Lung (tissue), 12 donors: Measurements from ENCODE around the gene FARP1. TPM values are rescaled to one million over a fixed set of nuclear protein-coding genes. Genes with fewer than 3 reads are reported as not detected.

ENCODE experiments used
- ATAC-seq: fragments of 200-7000 bp; cut with Tn5 transposase; one replicate; pipeline ENCODE4 v1.9.1; 2020; ENCODE audit warnings: moderate number of reproducible peaks; ENCODE audit not compliant: insufficient read depth, low FRiP score
- DNase-seq, 3 donors: peaks; one replicate each; pipeline ENCODE4 v3.0.0-alpha.2; 2013 to 2017
- H3K27ac ChIP-seq, 2 donors: one replicate each; pipeline ENCODE4 v1.5.1; 2013; ENCODE audit warnings: mild to moderate bottlenecking in 2 of 2, moderate library complexity in 2 of 2, control low read depth in 1 of 2, inconsistent platforms in 1 of 2, low read depth in 1 of 2, low read length in 1 of 2
- H3K27me3 ChIP-seq, 3 donors: one replicate each; pipeline ENCODE4 v1.5.1; 2013; ENCODE audit warnings: low read length in 2 of 3; ENCODE audit not compliant: control insufficient read depth in 3 of 3, insufficient read depth in 3 of 3
- H3K36me3 ChIP-seq, 4 donors: one replicate each; pipeline ENCODE4 v1.5.1; 2013; ENCODE audit warnings: low read length in 4 of 4, mild to moderate bottlenecking in 1 of 4, moderate library complexity in 1 of 4; ENCODE audit not compliant: control insufficient read depth in 4 of 4, insufficient read depth in 4 of 4
- H3K4me1 ChIP-seq, 5 donors: one replicate each; pipeline ENCODE4 v1.5.1; 2013; ENCODE audit warnings: low read length in 5 of 5, mild to moderate bottlenecking in 2 of 5, moderate library complexity in 1 of 5; ENCODE audit not compliant: control insufficient read depth in 5 of 5, insufficient read depth in 5 of 5
- H3K4me3 ChIP-seq: one replicate; pipeline ENCODE4 v1.5.1; 2013; ENCODE audit warnings: mild to moderate bottlenecking, control low read depth, moderate library complexity
- H3K9ac ChIP-seq, 2 donors: one replicate each; pipeline ENCODE4 v1.5.1; 2013; ENCODE audit warnings: low read length in 2 of 2, control low read depth in 1 of 2; ENCODE audit not compliant: insufficient read depth in 1 of 2
- H3K9me3 ChIP-seq, 4 donors: one replicate each; pipeline ENCODE4 v1.5.1; 2013; ENCODE audit warnings: low read length in 3 of 4, mild to moderate bottlenecking in 1 of 4, moderate library complexity in 1 of 4; ENCODE audit not compliant: control insufficient read depth in 4 of 4, insufficient read depth in 3 of 4
- WGBS, 2 donors: extraction: QIAGEN DNeasy Blood & Tissue Kit; methylation state at CpG; one replicate each; pipeline ENCODE4 v1.1.7; 2013; 5-methylcytosine and 5-hydroxymethylcytosine counted together
- polyA plus RNA-seq, 2 donors: library from polyadenylated mRNA; stranded (reverse); fragments of 200-250 nt; gene quantifications; one replicate each; pipeline ENCODE4 v1.2.1, GENCODE V29; 2013
- total RNA-seq, 2 donors: library from RNA; depleted of rRNA in 1 of 2; stranded (reverse); fragments of >200 nt in 1 of 2; gene quantifications; one replicate each; pipeline ENCODE4 v1.2.1, GENCODE V29; 2014 to 2021
- TF ChIP-seq, protein P1 (sequence below): IDR thresholded peaks from 2 replicates; pipeline ENCODE4 v1.5.1; 2012; ENCODE audit warnings: mild to moderate bottlenecking; ENCODE audit errors: control extremely low read depth, extremely low read depth
- donor health status: control.
- donor health status: control.
- donor health status: Bipolar disorder and iron deficiency.
- donor health status: healthy.
- donor health status: DM: yes; HTN: yes; CAD: no.

Gene FARP1
- total and polyA plus RNA-seq, 4 donors: 20.8 to 102 (median 54.4) TPM

DNA sequence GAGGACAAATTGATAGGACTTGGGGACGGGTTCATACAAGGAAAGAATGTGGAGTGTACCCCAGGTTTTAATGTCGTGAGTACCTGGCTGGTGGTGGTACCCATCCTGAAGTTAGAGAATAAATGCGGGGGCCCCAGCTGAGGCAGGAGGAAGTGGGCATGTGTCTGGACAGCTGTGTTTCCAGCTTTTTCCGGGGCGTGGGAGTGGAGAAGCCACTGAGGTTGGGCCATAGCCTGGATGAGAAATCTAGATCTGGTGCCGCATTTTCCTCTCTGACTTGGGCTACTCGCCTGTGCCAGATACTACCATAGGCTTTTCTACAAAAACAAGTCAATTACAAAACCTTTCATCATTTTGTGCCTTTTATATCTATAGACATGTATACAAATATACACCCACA is 286.6 kb downstream of the FARP1 start:
- TF ChIP-seq, protein P1, sequence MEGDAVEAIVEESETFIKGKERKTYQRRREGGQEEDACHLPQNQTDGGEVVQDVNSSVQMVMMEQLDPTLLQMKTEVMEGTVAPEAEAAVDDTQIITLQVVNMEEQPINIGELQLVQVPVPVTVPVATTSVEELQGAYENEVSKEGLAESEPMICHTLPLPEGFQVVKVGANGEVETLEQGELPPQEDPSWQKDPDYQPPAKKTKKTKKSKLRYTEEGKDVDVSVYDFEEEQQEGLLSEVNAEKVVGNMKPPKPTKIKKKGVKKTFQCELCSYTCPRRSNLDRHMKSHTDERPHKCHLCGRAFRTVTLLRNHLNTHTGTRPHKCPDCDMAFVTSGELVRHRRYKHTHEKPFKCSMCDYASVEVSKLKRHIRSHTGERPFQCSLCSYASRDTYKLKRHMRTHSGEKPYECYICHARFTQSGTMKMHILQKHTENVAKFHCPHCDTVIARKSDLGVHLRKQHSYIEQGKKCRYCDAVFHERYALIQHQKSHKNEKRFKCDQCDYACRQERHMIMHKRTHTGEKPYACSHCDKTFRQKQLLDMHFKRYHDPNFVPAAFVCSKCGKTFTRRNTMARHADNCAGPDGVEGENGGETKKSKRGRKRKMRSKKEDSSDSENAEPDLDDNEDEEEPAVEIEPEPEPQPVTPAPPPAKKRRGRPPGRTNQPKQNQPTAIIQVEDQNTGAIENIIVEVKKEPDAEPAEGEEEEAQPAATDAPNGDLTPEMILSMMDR: no peak
- Histone ChIP-seq H3K9me3 (no peaks in the 10 kb centered on the region), H3K4me1 (no peaks in the 10 kb centered on the region), H3K9ac (no peak overlapping the region), H3K36me3 (peaks cover 0 to 23% (median 18%) of the 10 kb centered on the region in 4 donors), H3K4me3 (no peak overlapping the region), H3K27me3 (no peaks in the 10 kb centered on the region), H3K27ac (no peak overlapping the region)
- DNase-seq (no peak), ATAC-seq (no peak)
- WGBS, 2 donors: 71 to 92% methylated on average over 7 of the region's 7 CpGs

DNA sequence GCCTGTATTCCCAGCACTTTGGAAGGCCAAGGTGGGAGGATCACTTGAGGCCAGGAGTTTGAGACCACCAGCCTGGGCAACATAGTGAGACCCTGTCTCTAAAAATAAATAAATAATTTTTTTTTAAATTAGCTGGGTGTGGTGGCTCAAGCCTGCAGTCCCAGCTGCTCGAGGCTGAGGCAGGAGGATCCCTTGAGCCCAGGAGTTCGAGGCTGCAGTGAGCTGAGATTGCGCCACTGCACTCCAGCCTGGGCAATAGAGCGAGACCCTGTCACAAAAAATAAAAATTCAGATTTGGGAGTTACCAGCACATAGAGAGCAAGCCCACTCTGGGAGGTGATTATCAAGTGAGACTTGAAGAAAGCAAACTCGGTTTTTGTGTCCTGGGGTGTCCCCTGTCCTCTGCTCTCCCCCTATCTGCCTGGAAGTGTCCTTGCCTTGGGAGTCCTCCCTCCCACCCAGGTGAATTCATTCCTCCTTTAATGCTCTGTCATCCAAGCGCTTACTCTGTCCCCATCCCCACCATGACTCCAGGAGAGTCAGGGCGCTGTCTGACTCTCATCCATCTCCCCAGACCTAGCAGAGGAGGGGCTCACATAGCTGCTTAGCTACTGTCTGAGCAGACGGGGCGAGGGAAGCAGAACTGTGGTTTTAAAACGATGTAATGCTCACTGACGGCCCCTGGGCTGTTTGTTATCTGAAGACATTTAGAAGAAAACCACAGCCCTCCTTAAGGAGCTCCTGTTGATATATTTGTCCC is 287.3 kb downstream of the FARP1 start:
- ATAC-seq (no peak), DNase-seq (no peak)
- WGBS, 2 donors: 67 to 69% methylated on average over 11 of the region's 11 CpGs
- TF ChIP-seq, protein P1: no peak
- Histone ChIP-seq H3K27me3 (no peaks in the 10 kb centered on the region), H3K27ac (no peak overlapping the region), H3K36me3 (peaks cover 0 to 23% (median 17%) of the 10 kb centered on the region in 4 donors), H3K4me3 (no peak overlapping the region), H3K4me1 (no peaks in the 10 kb centered on the region), H3K9ac (no peak overlapping the region), H3K9me3 (no peaks in the 10 kb centered on the region)

DNA sequence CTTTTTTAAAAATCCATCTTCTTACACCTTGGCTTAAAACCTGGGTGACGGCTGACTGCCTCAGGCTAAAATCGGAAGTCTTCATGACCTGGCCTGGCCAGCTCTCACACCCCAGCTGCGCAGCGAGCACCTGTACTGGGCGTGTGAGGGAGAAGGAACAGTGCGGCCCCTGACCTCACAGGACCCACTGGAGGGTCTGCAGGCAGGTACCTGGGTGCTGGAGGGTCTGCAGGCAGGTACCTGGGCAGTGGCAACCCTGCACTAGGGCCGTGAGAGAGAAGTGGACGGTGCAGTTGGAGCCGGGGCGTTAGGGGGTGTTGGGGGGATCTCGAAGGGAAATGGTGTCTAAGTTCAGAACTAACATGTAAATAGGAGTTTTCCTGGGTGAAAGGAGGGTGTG is 289.7 kb downstream of the FARP1 start:
- TF ChIP-seq, protein P1: no peak
- ATAC-seq (no peak), DNase-seq (no peak)
- no peaks in the 10 kb centered on the region for H3K9me3 ChIP-seq
- H3K4me3 ChIP-seq: no peak overlapping the region
- no peak overlapping the region for H3K9ac ChIP-seq
- WGBS, 2 donors: 95 to 96% methylated on average over 11 of the region's 11 CpGs
- H3K36me3 ChIP-seq: peaks cover 0 to 24% (median 17%) of the 10 kb centered on the region in 4 donors
- no peak overlapping the region for H3K27ac ChIP-seq
- no peaks in the 10 kb centered on the region for H3K4me1 ChIP-seq
- H3K27me3 ChIP-seq: no peaks in the 10 kb centered on the region
